Central memory CD8-positive, alpha-beta T cell (primary cell): Measurements from ENCODE around the gene FKBP9.

ENCODE experiments used
- ATAC-seq: fragments of 150-1000 bp; cut with Tn5 transposase; replicated peaks from 2 replicates; pipeline ENCODE4 v1.10.0; 2022; ENCODE audit warnings: mild to moderate bottlenecking, moderate FRiP score, moderate number of reproducible peaks; ENCODE audit not compliant: poor library complexity, severe bottlenecking; ENCODE audit errors: extremely low read depth
- DNase-seq, 2 donors: peaks; one replicate each; pipeline ENCODE4 v3.0.0; 2021; ENCODE audit warnings: low spot score in 2 of 2
- H3K27ac Mint-ChIP-seq: one replicate; pipeline ENCODE4 v1.8.0; 2022; ENCODE audit warnings: low read depth, mild to moderate bottlenecking, moderate library complexity, mixed read lengths
- H3K27me3 Mint-ChIP-seq: one replicate; pipeline ENCODE4 v1.8.0; 2022; ENCODE audit warnings: mixed read lengths
- H3K36me3 Mint-ChIP-seq: one replicate; pipeline ENCODE4 v1.8.0; 2022; ENCODE audit warnings: mild to moderate bottlenecking, moderate library complexity, mixed read lengths; ENCODE audit not compliant: insufficient read depth
- H3K4me1 Mint-ChIP-seq: one replicate; pipeline ENCODE4 v1.8.0; 2022; ENCODE audit warnings: mixed read lengths
- H3K4me3 Mint-ChIP-seq: one replicate; pipeline ENCODE4 v1.8.0; 2022; ENCODE audit warnings: mild to moderate bottlenecking, moderate library complexity, mixed read lengths
- H3K9me3 Mint-ChIP-seq: one replicate; pipeline ENCODE4 v1.8.0; 2022; ENCODE audit warnings: mixed read lengths

The FKBP9 gene

DNA sequence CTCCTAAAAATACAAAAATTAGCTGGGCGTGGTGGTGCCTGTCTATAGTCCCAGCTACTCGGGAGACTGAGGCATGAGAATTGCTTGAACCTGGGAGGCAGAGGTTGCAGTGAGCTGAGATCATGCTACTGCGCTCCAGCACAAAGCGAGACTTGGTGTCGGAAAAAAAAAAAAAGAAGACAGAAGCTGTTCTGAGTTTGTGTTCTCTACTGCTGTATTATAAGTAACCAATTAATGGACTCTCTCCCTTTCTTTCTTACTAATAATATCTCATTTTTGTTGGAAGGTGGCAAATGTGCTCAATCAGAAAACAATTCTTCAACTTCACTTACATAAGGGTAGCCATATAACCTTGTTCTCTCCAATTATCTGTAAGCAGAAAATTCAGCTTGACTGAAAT lies 97.9 kb downstream of the FKBP9 start:
- no peak for ATAC-seq
- H3K36me3 Mint-ChIP-seq, result peaks cover 1% of the 10 kb centered on the region
- DNase-seq, result no peak
- H3K4me1 Mint-ChIP-seq, result peaks cover 59% of the 10 kb centered on the region
- H3K4me3 Mint-ChIP-seq, result no peak overlapping the region
- H3K27ac Mint-ChIP-seq, result peak overlapping the region; percentile 85
- H3K27me3 Mint-ChIP-seq, result no peaks in the 10 kb centered on the region
- no peaks in the 10 kb centered on the region for H3K9me3 Mint-ChIP-seq
